ENCODE results near the gene PRXL2A. TPM values are rescaled to one million over a fixed set of nuclear protein-coding genes. Genes with fewer than 3 reads are reported as not detected.

PRXL2A gene
- total RNA-seq, 1 donor from 2014 or later = 33.3 TPM

GRCh38 chr10:80410578-80411145 is 2.3 kb downstream of the PRXL2A start:
- no peak for TF ChIP-seq CTCF (IDR thresholded peaks at IDR 0.05)
- intact Hi-C loops (cut with DNase I) = no loop called here
- no peaks in the 10 kb centered on the region for H3K9me3 ChIP-seq
- no peaks in the 10 kb centered on the region for H3K36me3 ChIP-seq
- H3K4me3 ChIP-seq = no peak overlapping the region
- peaks cover 46% of the 10 kb centered on the region for H3K4me1 ChIP-seq
- no peaks in the 10 kb centered on the region for H3K27me3 ChIP-seq (ENCODE audit: low read depth)
- H3K27ac ChIP-seq = no peak overlapping the region
- ATAC-seq = no peak
- no peak for DNase-seq

- Histone ChIP-seq H3K4me3 (no peak overlapping the region), H3K27me3 (ENCODE audit: low read depth) (no peaks in the 10 kb centered on the region), H3K9me3 (no peaks in the 10 kb centered on the region), H3K27ac (no peak overlapping the region), H3K4me1 (peaks cover 52% of the 10 kb centered on the region), H3K36me3 (no peaks in the 10 kb centered on the region)
- DNase-seq = no peak
- no peak for ATAC-seq
- no peak for TF ChIP-seq CTCF (IDR thresholded peaks at IDR 0.05)
- intact Hi-C loops (cut with DNase I) = no loop called here
These were observed 2.9 kb downstream of the PRXL2A start for GRCh38 chr10:80411267-80411668.

GRCh38 chr10:80411681-80412220 is 3.4 kb downstream of the PRXL2A start:
- H3K4me1 ChIP-seq = peaks cover 53% of the 10 kb centered on the region
- intact Hi-C loops (cut with DNase I) = no loop called here
- no peaks in the 10 kb centered on the region for H3K27me3 ChIP-seq (ENCODE audit: low read depth)
- H3K4me3 ChIP-seq = no peak overlapping the region
- H3K27ac ChIP-seq = no peak overlapping the region
- no peaks in the 10 kb centered on the region for H3K9me3 ChIP-seq
- TF ChIP-seq CTCF (IDR thresholded peaks at IDR 0.05) = no peak
- DNase-seq (no peak), ATAC-seq (no peak)
- no peaks in the 10 kb centered on the region for H3K36me3 ChIP-seq

- Histone ChIP-seq H3K36me3 (no peaks in the 10 kb centered on the region), H3K27ac (no peak overlapping the region), H3K27me3 (ENCODE audit: low read depth) (no peaks in the 10 kb centered on the region), H3K4me3 (no peak overlapping the region), H3K4me1 (peaks cover 51% of the 10 kb centered on the region), H3K9me3 (no peaks in the 10 kb centered on the region)
- intact Hi-C loops (cut with DNase I) = no loop called here
- ATAC-seq (no peak), DNase-seq (no peak)
- TF ChIP-seq CTCF (IDR thresholded peaks at IDR 0.05) = no peak
These were observed 4.1 kb downstream of the PRXL2A start for GRCh38 chr10:80412486-80412885.

GRCh38 chr10:80413271-80413996 is 5.1 kb downstream of the PRXL2A start:
- no peak for DNase-seq
- intact Hi-C loops (cut with DNase I) = no loop called here
- no peak overlapping the region for H3K4me3 ChIP-seq
- no peaks in the 10 kb centered on the region for H3K9me3 ChIP-seq
- peaks cover 44% of the 10 kb centered on the region for H3K4me1 ChIP-seq
- no peak overlapping the region for H3K27ac ChIP-seq
- ATAC-seq = no peak
- no peak for TF ChIP-seq CTCF (IDR thresholded peaks at IDR 0.05)
- no peaks in the 10 kb centered on the region for H3K27me3 ChIP-seq (ENCODE audit: low read depth)
- H3K36me3 ChIP-seq = no peaks in the 10 kb centered on the region
